Gastrocnemius medialis (tissue), 4 donors: ENCODE results near the gene TMEM255B.

Source experiments
- POLR2A ChIP-seq, 2 donors: fragments of 450-650 bp; IDR thresholded peaks; one replicate each; pipeline ENCODE4 v1.6.1; 2017; ENCODE audit warnings: antibody characterized with exemption in 2 of 2, mild to moderate bottlenecking in 2 of 2, moderate library complexity in 2 of 2
- TF ChIP-seq, protein P1 (sequence below), 5 experiments: fragments of 450-650 bp in 3 of 5; fragments of 200-600 bp in 2 of 5; sonication (generic) in 2 of 5; IDR thresholded peaks in 4 of 5; conservative IDR thresholded peaks in 1 of 5; 1 replicate in 4 of 5; 2 replicates in 1 of 5; pipeline ENCODE4 v1.5.1; 2016 to 2019; ENCODE audit warnings: antibody characterized with exemption in 5 of 5, mild to moderate bottlenecking in 3 of 5, moderate library complexity in 3 of 5

- TF ChIP-seq, protein P1, sequence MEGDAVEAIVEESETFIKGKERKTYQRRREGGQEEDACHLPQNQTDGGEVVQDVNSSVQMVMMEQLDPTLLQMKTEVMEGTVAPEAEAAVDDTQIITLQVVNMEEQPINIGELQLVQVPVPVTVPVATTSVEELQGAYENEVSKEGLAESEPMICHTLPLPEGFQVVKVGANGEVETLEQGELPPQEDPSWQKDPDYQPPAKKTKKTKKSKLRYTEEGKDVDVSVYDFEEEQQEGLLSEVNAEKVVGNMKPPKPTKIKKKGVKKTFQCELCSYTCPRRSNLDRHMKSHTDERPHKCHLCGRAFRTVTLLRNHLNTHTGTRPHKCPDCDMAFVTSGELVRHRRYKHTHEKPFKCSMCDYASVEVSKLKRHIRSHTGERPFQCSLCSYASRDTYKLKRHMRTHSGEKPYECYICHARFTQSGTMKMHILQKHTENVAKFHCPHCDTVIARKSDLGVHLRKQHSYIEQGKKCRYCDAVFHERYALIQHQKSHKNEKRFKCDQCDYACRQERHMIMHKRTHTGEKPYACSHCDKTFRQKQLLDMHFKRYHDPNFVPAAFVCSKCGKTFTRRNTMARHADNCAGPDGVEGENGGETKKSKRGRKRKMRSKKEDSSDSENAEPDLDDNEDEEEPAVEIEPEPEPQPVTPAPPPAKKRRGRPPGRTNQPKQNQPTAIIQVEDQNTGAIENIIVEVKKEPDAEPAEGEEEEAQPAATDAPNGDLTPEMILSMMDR (IDR thresholded peaks at IDR 0.05 in 4 of 5, conservative IDR thresholded peaks at IDR 0.05 in 1 of 5): no peak
- TF ChIP-seq POLR2A (IDR thresholded peaks at IDR 0.05): no peak
Measured at GRCh38 chr13:113734099-113734825, 24.8 kb upstream of the TMEM255B start.
